Stimulated activated CD8-positive, alpha-beta memory T cell treated with anti-CD3 and anti-CD28 coated beads, Interleukin-4, amount 100 ng/mL, for 1 hour (primary cell): Measurements from ENCODE around the gene USP53.
"Not testable (repeated sequence)": the region's sequence is repeated elsewhere in the genome, so short reads cannot be mapped to it uniquely, and the experiment has no call there.

Experiments
- DNase-seq, 2 donors: peaks; one replicate each; pipeline ENCODE4 v3.0.0-alpha.2; 2020; ENCODE audit warnings: low read depth in 2 of 2, low spot score in 1 of 2

The USP53 gene

DNA sequence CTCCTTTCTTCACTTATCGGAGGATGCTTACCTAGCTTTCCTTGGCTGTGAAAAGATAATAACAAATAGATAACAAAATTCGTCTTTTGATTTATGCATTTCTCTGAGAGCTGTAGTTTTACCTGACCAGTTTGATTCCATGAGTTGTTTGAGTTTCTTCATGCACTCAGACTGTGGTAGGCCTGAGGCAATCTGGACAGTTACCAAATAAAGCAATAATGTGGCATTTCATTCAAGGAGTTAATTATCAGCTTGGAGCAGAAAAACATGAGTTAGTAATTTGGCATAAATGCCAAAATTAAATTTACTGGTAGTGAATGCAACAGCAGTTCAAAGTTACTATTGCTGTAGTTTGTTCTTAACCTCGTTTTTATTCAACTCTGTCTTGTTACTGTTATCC, 56.0 kb downstream of the USP53 start:
- DNase-seq, result no peak

DNA sequence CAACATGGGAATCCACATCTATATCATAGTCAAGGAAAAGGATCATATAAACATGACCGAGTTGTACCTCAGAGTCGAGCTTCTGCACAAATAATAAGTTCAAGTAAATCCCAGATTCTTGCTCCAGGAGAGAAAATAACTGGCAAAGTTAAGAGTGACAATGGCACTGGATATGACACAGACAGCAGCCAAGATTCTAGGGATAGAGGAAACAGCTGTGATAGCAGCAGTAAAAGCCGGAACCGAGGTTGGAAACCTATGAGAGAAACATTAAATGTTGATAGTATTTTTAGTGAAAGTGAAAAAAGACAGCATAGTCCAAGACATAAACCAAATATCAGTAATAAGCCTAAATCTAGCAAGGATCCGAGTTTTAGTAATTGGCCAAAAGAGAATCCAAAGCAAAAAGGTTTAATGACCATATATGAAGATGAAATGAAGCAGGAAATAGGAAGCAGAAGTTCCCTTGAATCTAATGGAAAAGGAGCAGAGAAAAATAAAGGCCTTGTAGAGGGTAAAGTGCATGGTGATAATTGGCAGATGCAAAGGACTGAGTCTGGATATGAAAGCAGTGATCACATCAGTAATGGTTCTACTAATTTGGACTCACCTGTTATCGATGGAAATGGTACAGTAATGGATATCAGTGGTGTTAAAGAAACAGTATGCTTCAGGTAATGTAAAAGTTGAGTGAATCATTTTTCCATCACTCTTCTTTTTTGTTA, 59.0 kb downstream of the USP53 start:
- DNase-seq, result no peak

DNA sequence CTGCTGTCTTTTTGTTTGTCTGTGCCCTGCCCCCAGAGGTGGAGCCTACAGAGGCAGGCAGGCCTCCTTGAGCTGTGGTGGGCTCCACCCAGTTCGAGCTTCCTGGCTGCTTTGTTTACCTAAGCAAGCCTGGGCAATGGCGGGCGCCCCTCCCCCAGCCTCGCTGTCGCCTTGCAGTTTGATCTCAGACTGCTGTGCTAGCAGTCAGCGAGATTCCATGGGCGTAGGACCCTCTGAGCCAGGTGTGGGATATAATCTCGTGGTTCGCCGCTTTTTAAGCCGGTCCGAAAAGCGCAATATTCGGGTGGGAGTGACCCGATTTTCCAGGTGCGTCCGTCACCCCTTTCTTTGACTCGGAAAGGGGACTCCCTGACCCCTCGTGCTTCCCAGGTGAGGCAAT, 67.0 kb downstream of the USP53 start:
- not testable (repeated sequence) for DNase-seq

DNA sequence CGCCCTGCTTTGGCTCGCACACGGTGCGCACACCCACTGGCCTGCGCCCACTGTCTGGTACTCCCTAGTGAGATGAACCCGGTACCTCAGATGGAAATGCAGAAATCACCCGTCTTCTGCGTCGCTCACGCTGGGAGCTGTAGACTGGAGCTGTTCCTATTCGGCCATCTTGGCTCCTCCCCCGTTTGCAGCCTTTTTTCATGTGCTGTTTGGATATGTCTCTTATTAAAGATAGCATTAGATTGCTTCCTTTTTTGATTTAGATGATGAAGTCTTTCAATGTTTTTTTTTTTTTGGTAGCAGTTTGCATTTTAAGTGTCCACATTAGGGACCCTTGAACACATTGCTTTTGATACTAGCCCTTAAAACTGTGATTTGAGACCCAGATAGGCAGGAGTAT, 67.4 kb downstream of the USP53 start:
- not testable (repeated sequence) for DNase-seq

DNA sequence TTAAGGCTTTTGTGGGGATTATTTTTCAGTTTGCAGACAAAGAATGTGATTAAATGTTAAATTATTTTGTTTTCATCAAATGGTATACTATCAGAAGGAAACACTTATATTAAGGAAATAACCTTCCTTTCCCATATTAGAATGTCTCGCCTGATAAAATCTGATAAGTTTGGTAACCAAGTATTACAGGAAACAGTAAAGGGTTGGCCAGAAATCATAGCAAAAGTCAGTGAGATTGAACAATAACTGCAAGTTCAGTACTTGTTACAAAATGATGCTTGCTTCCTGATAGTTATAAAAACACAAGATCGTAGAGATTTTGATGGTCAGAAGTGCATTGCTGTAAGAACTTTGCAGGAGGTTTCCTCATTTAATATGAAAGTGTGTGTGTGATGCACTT, 68.9 kb downstream of the USP53 start:
- DNase-seq, result no peak

DNA sequence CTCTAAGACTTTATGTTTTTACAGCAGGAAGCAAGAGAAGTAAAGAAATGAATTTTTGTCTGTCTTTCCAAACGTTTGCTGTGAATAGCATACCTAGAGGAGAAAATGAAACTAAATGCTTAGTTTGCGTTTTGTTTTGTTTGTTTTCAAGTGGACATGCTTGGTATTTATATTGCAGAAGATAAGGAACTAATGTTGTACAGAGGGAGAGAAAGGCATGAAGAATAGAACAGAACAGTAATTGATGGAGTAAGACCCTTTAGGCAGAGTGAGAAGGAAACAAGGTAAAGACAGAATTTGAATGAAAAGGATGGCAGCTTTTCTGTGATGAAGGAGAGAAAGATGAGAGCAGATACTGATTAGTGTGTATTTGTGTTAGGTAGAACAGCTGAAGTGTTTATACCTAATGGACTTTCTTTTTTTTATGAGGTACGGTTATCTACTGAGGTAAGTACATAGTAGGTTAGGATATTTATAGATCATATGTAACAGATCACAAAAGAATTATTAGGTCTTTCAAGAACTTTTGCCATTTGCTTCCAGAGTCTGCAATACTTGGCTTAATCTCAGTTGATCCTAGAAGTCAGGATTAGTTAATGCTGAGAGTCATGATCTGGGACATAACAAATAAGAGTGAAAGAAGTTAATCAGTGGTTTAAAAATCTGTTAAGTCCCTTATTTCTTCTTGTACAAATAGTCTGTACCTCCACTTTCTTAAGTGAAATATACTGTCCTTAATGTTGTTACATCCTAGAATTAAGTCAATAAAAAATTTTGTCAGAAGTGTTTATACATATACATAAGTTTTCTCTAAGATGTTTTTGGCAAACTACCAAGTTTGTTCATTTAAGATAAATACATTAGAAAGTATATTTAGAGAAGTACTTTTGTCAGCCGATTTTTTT, 72.6 kb downstream of the USP53 start:
- no peak for DNase-seq

DNA sequence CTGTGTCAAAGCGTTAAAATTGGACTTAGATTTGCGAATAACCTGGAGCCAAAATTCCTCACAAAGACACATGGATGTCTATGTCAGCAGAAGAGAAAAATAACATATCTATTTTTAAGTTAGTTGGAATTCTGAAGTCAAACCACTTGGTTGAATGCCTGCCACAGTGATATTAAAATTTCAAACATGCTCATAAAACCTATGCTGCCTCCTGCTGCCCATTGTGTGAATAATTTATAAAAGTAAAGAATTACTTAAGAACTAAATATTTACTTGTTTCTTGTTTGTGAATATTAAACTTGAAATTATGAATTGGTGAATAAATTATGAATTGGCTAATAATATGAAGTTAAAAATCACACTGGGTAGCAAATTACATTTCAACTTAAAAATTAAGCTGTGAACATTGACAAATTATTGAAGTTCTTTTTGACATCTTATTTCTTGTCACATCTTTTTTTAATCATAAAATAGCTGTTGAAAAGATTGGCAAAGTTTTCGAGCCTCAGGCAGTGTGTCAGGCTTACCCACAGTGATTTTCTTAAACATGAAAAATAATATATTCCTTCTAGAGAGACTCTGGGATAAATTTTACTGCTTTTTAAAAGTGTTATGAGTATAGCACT, 74.0 kb downstream of the USP53 start:
- DNase-seq, result no peak

DNA sequence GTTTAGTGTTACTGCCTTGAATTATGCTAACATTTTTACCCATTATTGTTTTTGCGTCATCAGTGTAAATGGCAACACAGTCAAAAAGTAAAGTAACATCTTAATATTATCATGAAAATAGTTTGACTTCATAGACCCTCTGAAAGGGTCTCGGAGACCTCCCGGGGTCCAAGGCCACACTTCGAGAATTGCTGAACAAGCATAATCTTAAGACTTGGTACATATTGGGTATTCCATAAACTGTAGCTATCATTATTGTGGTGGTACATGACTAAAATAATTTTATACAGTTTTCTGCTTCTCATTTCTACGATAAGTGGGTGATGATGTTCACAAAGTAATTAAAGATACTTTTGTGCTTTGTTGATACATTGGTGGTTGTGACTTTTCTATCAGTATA, 76.8 kb downstream of the USP53 start:
- DNase-seq, result no peak

DNA sequence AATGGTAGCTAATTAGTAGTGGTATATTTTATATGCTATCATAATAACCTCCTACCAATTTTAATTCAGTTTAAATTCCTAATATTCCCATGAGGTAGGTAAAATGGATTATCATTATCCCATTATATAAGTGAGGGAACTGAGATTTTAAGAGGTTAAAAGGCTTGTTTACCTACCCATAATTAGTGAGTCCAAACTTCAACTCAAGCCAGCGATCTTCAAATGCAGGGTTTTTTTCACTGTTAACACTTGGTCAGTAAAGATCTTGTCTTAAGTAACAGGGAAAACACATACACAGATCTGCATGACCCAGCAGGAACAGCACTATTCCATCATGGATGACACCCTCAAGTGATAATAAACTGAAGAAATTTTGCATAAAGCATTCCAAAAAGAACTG, 78.1 kb downstream of the USP53 start:
- DNase-seq, result no peak

DNA sequence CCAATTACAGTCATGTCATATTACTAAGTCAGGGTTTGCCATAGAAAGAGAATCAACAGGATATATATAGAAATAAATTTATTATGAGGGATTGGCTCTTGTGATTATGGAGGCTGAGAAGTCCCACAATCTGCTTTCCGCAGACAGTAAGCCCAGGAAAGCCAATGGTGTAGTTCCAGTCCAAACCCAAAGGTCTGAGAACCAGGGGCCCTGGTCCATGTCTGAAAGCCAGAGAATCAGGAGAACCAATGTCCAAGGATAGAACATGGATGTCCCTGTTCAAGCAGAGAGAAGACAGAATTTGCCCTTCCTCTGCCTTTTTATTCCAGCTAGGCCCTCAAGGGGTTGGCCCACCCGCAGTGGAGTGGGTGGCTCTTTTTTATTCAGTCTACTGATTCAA, 83.8 kb downstream of the USP53 start:
- no peak for DNase-seq

DNA sequence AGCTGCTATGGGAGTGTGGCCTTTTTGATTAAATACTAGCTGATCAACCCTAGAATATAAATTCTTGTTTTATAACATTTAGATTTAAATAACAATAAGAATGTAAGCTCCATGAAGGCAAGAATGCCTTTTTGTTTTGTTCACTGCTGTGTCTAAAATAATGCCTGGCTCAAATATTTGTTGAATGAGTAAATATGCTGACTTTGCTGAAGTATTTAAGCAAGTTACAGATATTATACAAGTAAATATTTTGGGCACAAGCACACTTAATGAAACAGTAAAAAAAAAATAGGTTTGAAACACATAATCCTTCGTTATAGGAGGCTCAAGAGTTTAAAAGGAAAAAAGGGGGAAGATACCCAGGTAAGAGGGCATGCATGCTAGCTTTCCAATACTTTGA, 85.3 kb downstream of the USP53 start:
- DNase-seq, result no peak

DNA sequence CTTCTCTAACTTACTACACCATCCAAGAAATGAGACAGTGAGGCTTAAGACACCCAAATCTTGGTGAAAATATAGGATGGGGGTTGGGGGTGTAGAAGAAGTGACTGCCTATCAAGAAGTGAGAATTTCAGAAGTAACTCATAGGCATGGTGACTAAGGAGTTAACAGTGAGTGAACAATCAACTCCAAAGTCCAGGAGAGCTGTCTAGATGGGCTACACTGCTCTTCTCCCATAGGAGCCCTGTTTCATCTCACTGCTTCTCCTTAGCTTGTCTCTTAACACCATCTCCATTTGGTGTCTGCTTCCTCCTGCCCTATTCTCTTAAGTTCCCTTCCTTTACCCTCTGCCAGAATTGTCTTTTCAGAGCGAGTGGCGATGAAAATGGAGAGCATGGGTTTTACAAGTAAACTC, 86.8 kb downstream of the USP53 start:
- DNase-seq, result no peak

DNA sequence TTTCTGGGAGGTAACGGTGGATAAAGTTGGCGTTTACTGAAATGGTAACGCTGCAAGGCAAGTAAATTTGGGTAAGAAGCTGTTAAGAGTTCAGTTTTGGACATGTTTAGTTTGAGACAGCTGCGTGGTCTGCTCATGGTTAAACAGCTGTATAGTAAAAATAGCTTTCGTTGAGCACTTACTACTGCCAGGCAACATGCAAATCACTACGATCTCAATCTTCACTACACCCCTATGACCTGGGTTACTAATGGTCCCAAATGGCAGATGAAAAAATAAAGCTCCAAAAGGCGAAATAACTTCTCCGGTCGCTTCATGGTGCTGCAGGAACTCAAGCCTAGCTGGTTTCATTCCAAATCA, 87.2 kb downstream of the USP53 start:
- DNase-seq, result no peak

DNA sequence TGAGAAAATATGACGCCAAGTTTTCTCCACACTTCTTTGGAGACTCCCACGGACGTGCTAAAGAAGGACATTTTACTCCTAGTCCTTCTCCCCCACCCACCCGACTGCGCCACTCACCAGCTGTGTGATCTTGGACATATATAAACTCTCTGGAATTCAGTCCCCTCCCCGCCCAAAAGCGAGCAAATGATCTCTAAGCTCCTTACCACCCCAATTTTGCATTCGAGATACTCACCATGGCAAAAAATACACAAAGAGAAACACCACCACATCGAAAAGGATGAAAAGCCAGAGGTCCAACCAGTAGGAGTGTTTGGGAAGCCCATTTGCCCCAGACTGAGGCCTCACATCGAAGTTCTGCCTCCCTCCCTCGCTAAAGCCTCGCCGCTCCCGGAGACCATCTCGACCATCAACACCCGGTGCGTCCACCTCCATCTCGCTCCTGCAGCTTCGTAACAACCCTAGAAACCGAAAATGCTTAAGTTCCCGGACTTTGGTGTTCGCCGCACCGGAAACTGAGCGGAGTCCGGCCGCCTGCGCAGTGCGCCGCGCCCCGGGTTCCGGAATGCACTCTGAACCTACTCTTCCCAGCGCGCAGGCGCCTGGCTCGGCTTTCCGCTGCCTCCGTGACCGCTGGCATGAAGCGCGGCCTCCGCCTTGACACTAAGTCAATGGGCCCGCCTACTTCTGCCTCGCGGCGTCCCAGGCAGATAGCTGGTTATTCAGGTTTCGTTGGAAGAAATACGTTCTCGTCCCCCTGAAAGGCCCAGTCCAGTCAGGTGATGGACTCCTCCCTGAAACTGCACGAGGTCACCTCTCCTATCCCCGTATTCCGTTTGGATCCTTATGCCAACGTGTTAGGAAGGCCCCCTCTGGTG, 87.8 kb downstream of the USP53 start:
- DNase-seq, result peak; percentile 75 to 82

DNA sequence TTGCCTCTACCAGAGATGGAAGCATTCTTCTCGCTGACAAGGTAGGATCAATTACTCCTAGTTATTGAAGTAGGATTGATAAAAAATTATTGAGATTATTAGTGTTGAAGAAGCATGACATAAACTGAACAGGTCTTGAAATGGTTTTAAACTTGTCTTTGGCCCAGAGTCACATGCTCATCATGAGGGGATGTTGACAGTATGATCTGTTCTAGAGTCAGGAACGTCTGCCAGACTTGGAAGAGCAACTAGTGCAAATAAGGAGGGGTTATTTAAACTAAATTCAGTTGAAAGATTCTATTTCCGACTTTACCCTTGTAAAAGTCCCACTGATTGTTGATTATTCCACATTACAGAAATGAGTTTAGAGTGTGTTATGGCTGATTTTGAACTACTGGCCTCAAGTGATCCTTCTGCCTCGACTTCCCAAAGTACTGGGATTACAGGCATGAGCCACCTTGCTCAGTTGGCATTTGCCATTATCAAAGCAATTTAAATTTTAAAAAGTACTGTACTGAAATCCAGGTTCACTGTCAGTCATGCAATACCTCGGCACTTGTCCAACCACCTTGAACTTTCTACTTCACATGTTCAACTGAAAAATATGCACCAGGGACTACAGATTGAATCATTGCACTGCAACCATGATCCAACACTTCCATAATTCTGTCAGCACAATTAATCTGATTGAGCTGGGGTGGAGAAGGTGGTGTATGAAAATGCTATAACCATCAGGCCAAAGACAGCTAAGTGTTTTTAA, 89.7 kb downstream of the USP53 start:
- no peak for DNase-seq

DNA sequence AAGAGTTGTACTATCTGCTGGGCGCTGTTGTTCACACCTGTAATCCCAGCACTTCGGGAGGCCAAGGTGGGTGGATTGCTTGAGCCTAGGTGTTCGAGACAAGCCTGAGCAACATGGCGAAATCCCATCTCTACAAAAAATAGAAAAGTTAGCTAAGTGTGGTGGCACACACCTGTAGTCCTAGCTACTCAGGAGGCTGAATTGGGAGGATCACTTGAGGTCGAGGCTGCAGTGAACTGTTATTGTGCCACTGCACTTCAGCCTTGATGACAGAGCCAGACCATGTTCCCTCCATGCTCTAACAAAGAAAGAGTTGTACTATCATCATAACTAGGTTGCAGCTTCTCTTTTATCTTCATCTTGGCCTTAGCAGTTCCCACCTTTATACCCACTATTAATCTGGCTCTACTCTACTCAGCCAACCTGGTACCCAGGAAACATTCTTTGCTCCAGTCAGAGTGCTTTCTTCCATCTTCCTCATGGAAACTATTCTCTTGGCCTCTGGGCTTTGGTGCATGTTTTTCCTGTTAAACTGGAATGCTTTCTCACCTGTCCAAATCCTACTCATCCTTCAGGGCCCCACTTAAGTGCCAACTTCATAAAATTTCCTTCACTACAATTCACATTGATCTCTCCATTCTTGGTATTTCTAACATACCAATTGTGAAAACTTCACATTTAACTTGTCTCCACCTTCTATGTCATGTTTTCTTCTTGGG, 91.2 kb downstream of the USP53 start:
- no peak for DNase-seq

DNA sequence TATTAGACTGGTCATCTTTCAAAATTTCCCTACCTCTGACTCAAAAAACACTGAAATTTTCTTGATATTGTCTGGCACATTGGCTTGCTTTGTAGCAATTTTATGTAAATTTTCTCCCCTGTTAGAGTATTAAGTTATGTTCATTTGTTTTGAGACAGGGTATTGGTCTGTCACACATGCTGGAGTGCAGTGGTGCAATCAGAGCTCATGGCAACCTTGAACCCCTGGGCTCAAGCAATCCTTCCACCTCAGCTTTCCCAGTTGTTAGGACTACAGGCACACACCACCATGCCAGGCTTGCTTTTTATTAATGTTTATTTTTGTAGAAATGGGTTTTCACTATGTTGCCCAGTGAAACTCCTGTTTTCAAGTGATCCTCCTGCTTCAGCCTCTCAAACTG, 91.9 kb downstream of the USP53 start:
- DNase-seq, result no peak

DNA sequence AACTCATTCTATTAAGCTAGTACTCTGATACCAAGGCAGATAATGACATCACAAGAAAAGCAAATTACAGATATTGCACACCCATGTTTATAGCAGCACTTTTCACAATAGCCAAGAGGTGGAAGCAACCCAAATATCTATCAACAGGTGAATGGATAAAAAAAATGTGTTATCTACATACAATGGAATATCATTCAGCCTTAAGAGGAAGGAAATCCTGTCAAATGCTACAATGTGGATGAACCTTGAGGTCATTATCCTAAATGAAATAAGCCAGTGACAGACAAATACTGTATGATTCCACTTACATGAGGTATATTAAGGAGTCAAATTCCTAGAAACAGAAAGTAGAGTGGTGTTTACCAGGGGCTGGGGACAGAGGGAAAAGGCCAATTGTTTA, 95.1 kb downstream of the USP53 start:
- no peak for DNase-seq

DNA sequence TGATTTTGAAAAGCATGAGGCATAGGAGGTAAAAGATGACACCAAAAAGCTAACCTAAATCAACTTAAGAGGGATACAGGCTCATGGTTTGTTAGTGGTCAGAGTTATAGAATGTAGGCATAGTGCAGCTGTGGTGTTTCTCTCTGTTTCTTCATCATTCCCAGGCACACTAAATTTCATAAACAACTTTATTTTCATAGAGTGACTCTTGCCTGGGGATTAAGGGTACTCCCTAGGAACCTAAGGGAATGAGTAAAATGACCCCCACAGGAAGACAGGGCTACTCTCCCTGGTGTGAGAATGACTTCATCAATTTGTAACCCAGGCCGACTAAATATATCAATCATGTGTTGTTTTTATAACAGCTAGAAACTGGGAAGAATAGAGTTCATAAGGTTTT, 98.3 kb downstream of the USP53 start:
- DNase-seq, result no peak

DNA sequence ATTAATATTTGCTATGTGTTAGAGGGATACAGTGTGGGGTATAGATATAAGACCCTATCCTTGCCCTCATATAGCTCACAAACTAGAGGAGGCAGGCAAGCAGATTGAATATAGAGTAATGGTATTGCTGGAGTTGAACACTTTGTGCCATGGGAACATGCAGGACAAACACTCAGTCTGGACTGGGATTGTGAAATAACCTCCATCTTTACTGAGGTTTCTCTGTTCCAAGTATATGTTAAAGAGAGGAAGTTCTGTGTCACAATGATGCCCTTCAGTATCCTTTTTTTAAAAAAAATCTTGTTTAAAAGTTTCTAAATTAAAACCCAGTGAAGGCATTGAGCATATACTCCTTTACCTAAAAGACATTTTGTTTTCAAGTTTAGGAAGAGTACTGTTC, 100.7 kb downstream of the USP53 start:
- DNase-seq, result no peak
